HepG2 (cell line): ENCODE measurements around the gene TELO2. TPM values are rescaled to one million over a fixed set of nuclear protein-coding genes. Genes with fewer than 3 reads are reported as not detected.

ENCODE experiments used
- ATAC-seq: fragments of 200-7000 bp; cut with Tn5 transposase; 3 replicates; pipeline ENCODE4 v1.9.1; 2020; ENCODE audit warnings: mild to moderate bottlenecking, moderate library complexity
- BruUV-seq: library from RNA; stranded (reverse); fragments of 400-500 nt; replicated peaks from 2 replicates; lab custom pipeline; 2021; lab: Mats Ljungman, UMichigan
- CTCF ChIA-PET: fragments of 300-600 bp; formaldehyde crosslinking; extraction: SDS; loops from one replicate; lab custom pipeline; 2021; ENCODE audit warnings: low total read pairs, inconsistent platforms, low intra/inter-chr PET ratio; lab: Yijun Ruan, JAX
- POLR2A ChIA-PET: fragments of 350-600 bp; sonication (Branson Sonifier 250); formaldehyde crosslinking; loops from one replicate; lab custom pipeline; 2020; ENCODE audit warnings: antibody characterized with exemption, inconsistent platforms; lab: Yijun Ruan, JAX
- DNase-seq: peaks from one replicate; pipeline ENCODE4 v3.0.0-alpha.2; 2015; ENCODE audit warnings: low spot score
- FAIRE-seq: peaks from 3 replicates; lab custom pipeline; 2011; peaks lifted over from hg19 to GRCh38; lab: Jason Lieb, UNC
- H2AFZ ChIP-seq: one replicate; pipeline ENCODE4 v1.6.1; 2011; ENCODE audit warnings: low read length, inconsistent platforms
- H3K27ac ChIP-seq: fragments of 300-600 bp; 3 replicates; pipeline ENCODE4 v1.8.0; 2011; ENCODE audit warnings: mixed run types, mild to moderate bottlenecking, mixed read lengths, low read length, inconsistent platforms; ENCODE audit not compliant: insufficient read depth; ENCODE audit errors: extremely low read length
- H3K27me3 ChIP-seq, 2 experiments: fragments of 200-600 bp in 1 of 2; 2 replicates in 1 of 2; 3 replicates in 1 of 2; pipeline versions ENCODE4 v1.6.0 to v1.8.0; 2011; ENCODE audit warnings: low read length in 2 of 2, mild to moderate bottlenecking in 2 of 2, moderate library complexity in 2 of 2, inconsistent platforms in 1 of 2; ENCODE audit not compliant: insufficient read depth in 2 of 2, control insufficient read depth in 1 of 2
- H3K36me3 ChIP-seq, 2 experiments: fragments of 200-600 bp in 1 of 2; replicated peaks in 1 of 2; 2 replicates in 1 of 2; 3 replicates in 1 of 2; pipeline versions ENCODE4 v1.5.1 to v1.8.0; 2011; ENCODE audit warnings: low read length in 2 of 2, inconsistent platforms in 1 of 2; ENCODE audit not compliant: insufficient read depth in 2 of 2, control insufficient read depth in 1 of 2
- H3K4me1 ChIP-seq: 2 replicates; pipeline ENCODE4 v1.5.1; 2012; ENCODE audit warnings: low read length, inconsistent platforms; ENCODE audit not compliant: insufficient read depth
- H3K4me2 ChIP-seq: 2 replicates; pipeline ENCODE4 v1.6.0; 2011; ENCODE audit warnings: low read depth, low read length, inconsistent platforms
- H3K4me3 ChIP-seq, 3 experiments: fragments of 200-600 bp in 1 of 3; sonication (generic), shearing (Covaris generic) in 1 of 3; replicated peaks in 1 of 3; 2 replicates each; pipeline ENCODE4 v1.5.1; 2011 to 2016; ENCODE audit warnings: low read length in 3 of 3, inconsistent platforms in 2 of 3, low read depth in 2 of 3, mild to moderate bottlenecking in 2 of 3, control low read depth in 1 of 3, mixed read lengths in 1 of 3; ENCODE audit not compliant: insufficient read depth in 1 of 3
- H3K79me2 ChIP-seq: one replicate; pipeline ENCODE4 v1.6.1; 2011; ENCODE audit warnings: low read length, inconsistent platforms; ENCODE audit not compliant: insufficient read depth
- H3K9ac ChIP-seq: 2 replicates; pipeline ENCODE4 v1.6.0; 2011; ENCODE audit warnings: mild to moderate bottlenecking, low read depth, low read length, inconsistent platforms; ENCODE audit not compliant: insufficient read depth
- H3K9me3 ChIP-seq: 2 replicates; pipeline ENCODE4 v1.5.1; 2012; ENCODE audit warnings: mild to moderate bottlenecking, low read length
- H4K20me1 ChIP-seq: 2 replicates; pipeline ENCODE4 v1.6.0; 2011; ENCODE audit warnings: inconsistent platforms, mild to moderate bottlenecking, low read length, moderate library complexity; ENCODE audit not compliant: insufficient read depth
- BRD4 ChIP-seq: sonication (generic); formaldehyde crosslinking; IDR thresholded peaks from 2 replicates; pipeline ENCODE4 v1.4.0; 2020; ENCODE audit warnings: missing genetic modification reagents
- ETV5 ChIP-seq: IDR thresholded peaks from 2 replicates; pipeline ENCODE4 v1.6.1; 2018; ENCODE audit warnings: missing biosample characterization, missing genetic modification reagents, inconsistent platforms, borderline replicate concordance
- GTF3A ChIP-seq: sonication (generic); formaldehyde crosslinking; conservative IDR thresholded peaks from 2 replicates; pipeline ENCODE4 v1.4.0; 2020; ENCODE audit warnings: mild to moderate bottlenecking, missing genetic modification reagents
- JARID2 ChIP-seq: sonication (generic); formaldehyde crosslinking; IDR thresholded peaks from 2 replicates; pipeline ENCODE4 v1.8.1; 2023; ENCODE audit warnings: missing genetic modification reagents, inconsistent platforms; ENCODE audit not compliant: insufficient replicate concordance
- KMT2A ChIP-seq: sonication (generic); formaldehyde crosslinking; IDR thresholded peaks from 2 replicates; pipeline ENCODE4 v1.4.0; 2020; ENCODE audit warnings: missing genetic modification reagents
- MED1 ChIP-seq: sonication (generic); formaldehyde crosslinking; IDR thresholded peaks from 2 replicates; pipeline ENCODE4 v1.4.0; 2020; ENCODE audit warnings: missing genetic modification reagents
- MXI1 ChIP-seq: IDR thresholded peaks from 3 replicates; pipeline ENCODE4 v1.6.1; 2012; ENCODE audit warnings: low read depth, low read length, inconsistent platforms, borderline replicate concordance
- NFATC3 ChIP-seq: sonication (generic); formaldehyde crosslinking; IDR thresholded peaks from 2 replicates; pipeline ENCODE4 v1.5.1; 2020; ENCODE audit warnings: mild to moderate bottlenecking, missing genetic modification reagents
- SKIL ChIP-seq: sonication (generic); formaldehyde crosslinking; IDR thresholded peaks from 2 replicates; pipeline ENCODE4 v1.8.0; 2022; ENCODE audit warnings: missing genetic modification reagents, mild to moderate bottlenecking, moderate library complexity, borderline replicate concordance
- SP5 ChIP-seq: IDR thresholded peaks from 2 replicates; pipeline ENCODE4 v1.6.1; 2016; ENCODE audit warnings: low read depth, borderline replicate concordance
- TRAFD1 ChIP-seq: sonication (generic); formaldehyde crosslinking; IDR thresholded peaks from 2 replicates; pipeline ENCODE4 v1.5.1; 2020; ENCODE audit warnings: missing genetic modification reagents, mild to moderate bottlenecking, borderline replicate concordance
- ZC3H4 ChIP-seq: sonication (generic); formaldehyde crosslinking; IDR thresholded peaks from 2 replicates; pipeline ENCODE4 v1.4.0; 2020; ENCODE audit warnings: missing genetic modification reagents, borderline replicate concordance
- ZGPAT ChIP-seq: IDR thresholded peaks from 2 replicates; pipeline ENCODE4 v1.6.1; 2016; ENCODE audit warnings: mild to moderate bottlenecking
- ZNF17 ChIP-seq: sonication (generic); formaldehyde crosslinking; IDR thresholded peaks from 2 replicates; pipeline ENCODE4 v1.5.0; 2020; ENCODE audit warnings: mild to moderate bottlenecking, missing genetic modification reagents
- ZNF256 ChIP-seq: sonication (generic); formaldehyde crosslinking; conservative IDR thresholded peaks from 2 replicates; pipeline ENCODE4 v1.4.0; 2020; ENCODE audit warnings: missing genetic modification reagents
- WGBS: methylation state at CpG from one replicate; pipeline ENCODE4 v1.1.6; 2017; ENCODE audit warnings: low lambda C conversion rate; 5-methylcytosine and 5-hydroxymethylcytosine counted together
- in situ Hi-C: cut with HindIII; loops from 2 replicates; pipeline ENCODE4 v1.10.0; 2017; ENCODE audit warnings: low pct_unique_long_range_greater_than_20kb; ENCODE audit not compliant: extremely low pct_ligation_motif_present
- intact Hi-C: fragments of 100-400 bp; cut with micrococcal nuclease; formaldehyde crosslinking; loops from one replicate; pipeline ENCODE4 v1.10.0; 2022; ENCODE audit not compliant: unreplicated experiment
- polyA plus RNA-seq, 8 experiments: library from polyadenylated mRNA; depleted of rRNA in 3 of 8; stranded (reverse) in 7 of 8; unstranded in 1 of 8; fragments of >200 nt; fragmentation: Illumina TruSeq in 4 of 8; extraction: Trizol in 4 of 8; gene quantifications; 2 replicates each; pipeline versions ENCODE4 v1.2.1 to v1.2.3, GENCODE V29; 2011 to 2016; ENCODE audit warnings: low read depth in 4 of 8, missing spikeins in 1 of 8, mixed read lengths in 1 of 8; ENCODE audit not compliant: insufficient read depth in 1 of 8
- total RNA-seq, 5 experiments: library from RNA; depleted of rRNA; stranded (reverse); fragments of >200 nt; fragmentation: Illumina TruSeq; extraction: Trizol; gene quantifications; 2 replicates each; pipeline ENCODE4 v1.2.3, GENCODE V29; 2016; ENCODE audit warnings: low read depth in 1 of 5

The TELO2 gene
- total and polyA plus RNA-seq, 2 of the 13 experiments (the other 11 are each of a cell fraction or from before 2014, with no cell fraction given): 10.1 to 17.9 TPM

- ATAC-seq: no peak; the same call in 2 of the 3 replicates
- CTCF ChIA-PET: no interaction called here
Measured at GRCh38 chr16:1465567-1465915, 27.6 kb upstream of the TELO2 start.

GRCh38 chr16:1466054-1466453 is 27.1 kb upstream of the TELO2 start:
- no peak overlapping the region for H3K27ac ChIP-seq
- TF ChIP-seq SKIL (CRISPR knock-in tag): no peak
- TF ChIP-seq KMT2A (CRISPR knock-in tag): no peak
- no peak for TF ChIP-seq MED1
- no peak for TF ChIP-seq BRD4 (CRISPR knock-in tag)
- TF ChIP-seq ZNF17 (CRISPR knock-in tag): no peak
- TF ChIP-seq ZGPAT (CRISPR knock-in tag): no peak
- TF ChIP-seq JARID2: no peak
- no peak for TF ChIP-seq ZC3H4 (CRISPR knock-in tag)
- no peak for TF ChIP-seq ETV5 (CRISPR knock-in tag)

More at GRCh38 chr16:1465567-1465915, 27.6 kb upstream of the TELO2 start:
- DNase-seq (no peak), FAIRE-seq (no peak)
- no peak for TF ChIP-seq MXI1
- no peak for TF ChIP-seq NFATC3 (CRISPR knock-in tag)
- no peak for TF ChIP-seq SP5
- TF ChIP-seq TRAFD1 (CRISPR knock-in tag): no peak
- TF ChIP-seq ZNF256 (CRISPR knock-in tag): no peak
- no peak for TF ChIP-seq GTF3A (CRISPR knock-in tag)
- intact Hi-C loops (no loop called here), in situ Hi-C loops (no loop called here)
- Histone ChIP-seq H3K4me3 (no peak overlapping the region), H3K36me3 (peaks cover 6 to 7% of the 10 kb centered on the region in 2 experiments; a peak in 2 of 5 replicates), H3K4me2 (no peak overlapping the region), H3K27ac (no peak overlapping the region), H3K9ac (no peak overlapping the region), H3K9me3 (no peaks in the 10 kb centered on the region), H2AFZ (no peak overlapping the region), H4K20me1 (no peaks in the 10 kb centered on the region), H3K4me1 (0 out of 2 replicates have a peak, but pooled peaks cover 5% of the 10 kb centered on the region), H3K79me2 (peaks cover 15% of the 10 kb centered on the region), H3K27me3 (no peaks in the 10 kb centered on the region)
- BruUV-seq: no TSS peak
- WGBS: 91% methylated on average over 13 of the region's 13 CpGs
- POLR2A ChIA-PET: no interaction called here

More at GRCh38 chr16:1466054-1466453, 27.1 kb upstream of the TELO2 start:
- Histone ChIP-seq H3K4me2 (no peak overlapping the region), H4K20me1 (no peaks in the 10 kb centered on the region), H3K36me3 (peaks cover 3 to 4% of the 10 kb centered on the region in 2 experiments; a peak in 1 of 5 replicates), H3K79me2 (peaks cover 21% of the 10 kb centered on the region), H3K27me3 (no peaks in the 10 kb centered on the region), H2AFZ (no peak overlapping the region), H3K9me3 (no peaks in the 10 kb centered on the region), H3K4me1 (peaks cover 10% of the 10 kb centered on the region; the same call in 1 of the 2 replicates), H3K9ac (no peak overlapping the region), H3K4me3 (no peak overlapping the region)
- intact Hi-C loops (no loop called here), in situ Hi-C loops (no loop called here)
- POLR2A ChIA-PET: no interaction called here
- 96% methylated on average over 24 of the region's 24 CpGs for WGBS
- CTCF ChIA-PET: no interaction called here
- FAIRE-seq (no peak), DNase-seq (no peak), ATAC-seq (no peak)
- BruUV-seq: no TSS peak
